ENCODE data around the gene ATP2B3. TPM values are rescaled to one million over a fixed set of nuclear protein-coding genes. Genes with fewer than 3 reads are reported as not detected.

Gene ATP2B3
- total and polyA plus RNA-seq, 2 of the 4 experiments (the other 2 are of a cell fraction), result under 0.01 to 0.03 TPM

DNA sequence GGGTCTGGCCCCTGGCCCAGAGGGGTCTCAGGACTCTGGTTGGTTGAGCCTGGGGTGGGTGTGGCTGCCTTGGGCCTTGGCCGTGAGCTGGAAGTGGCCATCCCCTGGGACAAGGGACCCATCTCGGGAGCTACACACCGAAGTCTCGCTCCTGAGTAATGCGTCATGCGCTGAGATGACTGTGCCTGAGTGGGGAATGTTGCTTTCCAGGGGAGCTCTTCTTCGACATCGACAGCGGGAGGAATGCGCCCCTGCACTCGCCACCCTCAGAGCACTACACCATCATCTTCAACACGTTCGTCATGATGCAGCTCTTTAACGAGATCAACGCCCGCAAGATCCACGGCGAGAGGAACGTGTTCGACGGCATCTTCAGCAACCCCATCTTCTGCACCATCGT is 43.0 kb downstream of the ATP2B3 start:
- H3K4me3 ChIP-seq (ENCODE audit: insufficient read depth, low read depth, low read length), result no peak overlapping the region

More for the DNA sequence above, 43.0 kb downstream of the ATP2B3 start:
- ChIA-PET CTCF (no interaction called here), POLR2A (ENCODE audit: unreplicated experiment) (no interaction called here)
- no peaks in the 10 kb centered on the region for H3K79me1 ChIP-seq (ENCODE audit: low read depth in 1 of 2, low read length in 2 of 2)
- H2AK9ac ChIP-seq (replicated peaks; ENCODE audit: low read depth, low read length, poor library complexity), result no peak overlapping the region
- intact Hi-C loops (cut with micrococcal nuclease), result no loop called here
- H3K4me2 ChIP-seq (ENCODE audit: low read depth, low read length), result no peak overlapping the region
- H3K23ac ChIP-seq (ENCODE audit: low read depth, low read length), result no peak overlapping the region
- no peak overlapping the region for H3K18ac ChIP-seq (ENCODE audit: low read depth, low read length)
- H3K9me3 ChIP-seq (ENCODE audit: control insufficient read depth, insufficient read depth, low read length), result no peaks in the 10 kb centered on the region; the same call in 1 of the 2 replicates
- no peak overlapping the region for H2BK5ac ChIP-seq (ENCODE audit: low read depth, low read length, poor library complexity, severe bottlenecking)
- WGBS, 2 experiments (ENCODE audit: extremely low coverage in 2 of 2, insufficient read length in 1 of 2), result 91% methylated on average over 15 of the region's 22 CpGs; no CpG with 5 or more reads in 1 of the 2 experiments
- H4K20me1 ChIP-seq (ENCODE audit: insufficient read depth, low read length), result no peaks in the 10 kb centered on the region
- no peak overlapping the region for H2BK20ac ChIP-seq (ENCODE audit: low read depth, low read length)
- no peaks in the 10 kb centered on the region for H3K4me1 ChIP-seq (ENCODE audit: control insufficient read depth, insufficient read depth, low read length)
- H3K9ac ChIP-seq (ENCODE audit: low read depth, low read length), result no peak overlapping the region
- no peak overlapping the region for H4K91ac ChIP-seq (ENCODE audit: insufficient read depth, low read depth, low read length)
- H3K27ac ChIP-seq (ENCODE audit: insufficient read depth, low read length), result no peak overlapping the region
- no peak overlapping the region for H3K56ac ChIP-seq (ENCODE audit: extremely low read depth, insufficient read depth, low read length)
- peaks cover 15% of the 10 kb centered on the region; the same call in 1 of the 2 replicates for H3K27me3 ChIP-seq (ENCODE audit: control insufficient read depth, insufficient read depth, low read length)
- no peaks in the 10 kb centered on the region for H3K9me1 ChIP-seq (ENCODE audit: insufficient read depth, low read length)
- no peak overlapping the region for H2AK5ac ChIP-seq (ENCODE audit: low read depth, low read length)
- H2AFZ ChIP-seq (replicated peaks; ENCODE audit: low read length, poor library complexity), result no peak overlapping the region
- in situ Hi-C loops (cut with MboI; ENCODE audit: low sequenced_read_pairs), result no loop called here
- no peak for TF ChIP-seq CEBPB (IDR thresholded peaks at IDR 0.05; ENCODE audit: low read depth, low read length)
- TF ChIP-seq FOS (IDR thresholded peaks at IDR 0.05; ENCODE audit: low read depth, low read length), result no peak
- no peak for TF ChIP-seq RCOR1 (IDR thresholded peaks at IDR 0.05; ENCODE audit: insufficient replicate concordance, low read length)
- TF ChIP-seq, protein P1, sequence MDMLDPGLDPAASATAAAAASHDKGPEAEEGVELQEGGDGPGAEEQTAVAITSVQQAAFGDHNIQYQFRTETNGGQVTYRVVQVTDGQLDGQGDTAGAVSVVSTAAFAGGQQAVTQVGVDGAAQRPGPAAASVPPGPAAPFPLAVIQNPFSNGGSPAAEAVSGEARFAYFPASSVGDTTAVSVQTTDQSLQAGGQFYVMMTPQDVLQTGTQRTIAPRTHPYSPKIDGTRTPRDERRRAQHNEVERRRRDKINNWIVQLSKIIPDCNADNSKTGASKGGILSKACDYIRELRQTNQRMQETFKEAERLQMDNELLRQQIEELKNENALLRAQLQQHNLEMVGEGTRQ (IDR thresholded peaks at IDR 0.05; ENCODE audit: low read depth, low read length), result no peak
- no peak for TF ChIP-seq MAZ (IDR thresholded peaks at IDR 0.05; ENCODE audit: borderline replicate concordance, low read depth, low read length)
- TF ChIP-seq RFX5 (IDR thresholded peaks at IDR 0.05; ENCODE audit: low read depth, low read length), result no peak
- TF ChIP-seq CHD1 (IDR thresholded peaks at IDR 0.05; ENCODE audit: low read depth, low read length), result no peak
- no peak overlapping the region for H4K8ac ChIP-seq (ENCODE audit: low read depth in 2 of 2, low read length in 2 of 2)
- no peak overlapping the region for H3K4ac ChIP-seq (ENCODE audit: low read depth, low read length)
- H4K5ac ChIP-seq (ENCODE audit: low read depth, low read length), result no peak overlapping the region
- no peaks in the 10 kb centered on the region for H3K36me3 ChIP-seq (ENCODE audit: control insufficient read depth, insufficient read depth, low read length)
- dilution Hi-C loops (cut with HindIII; ENCODE audit: low sequenced_read_pairs, unreplicated experiment), result no loop called here
- no peak for ATAC-seq (ENCODE audit: low read depth)
- H2BK120ac ChIP-seq (ENCODE audit: low read depth, low read length), result no peak overlapping the region
- no peak overlapping the region for H2BK15ac ChIP-seq (ENCODE audit: low read depth, low read length)
- no TSS peak for BruUV-seq (replicated peaks)
- DNase-seq, result no peak
- no peak overlapping the region for H3K14ac ChIP-seq (replicated peaks; ENCODE audit: low read depth, low read length)
